HepG2 (cell line): ENCODE measurements around the gene SIRT7. TPM values are rescaled to one million over a fixed set of nuclear protein-coding genes. Genes with fewer than 3 reads are reported as not detected.

Source experiments
- CERS6 ChIP-seq: sonication (generic); formaldehyde crosslinking; IDR thresholded peaks from 2 replicates; pipeline ENCODE4 v1.5.0; 2020; ENCODE audit warnings: missing genetic modification reagents
- GATAD2A ChIP-seq: IDR thresholded peaks from 2 replicates; pipeline ENCODE4 v1.6.1; 2016
- GRHL1 ChIP-seq: sonication (generic); formaldehyde crosslinking; conservative IDR thresholded peaks from 2 replicates; pipeline ENCODE4 v1.8.0; 2022; ENCODE audit warnings: missing genetic modification reagents
- HNRNPL ChIP-seq: fragments of 200-400 bp; formaldehyde crosslinking; IDR thresholded peaks from 2 replicates; pipeline ENCODE4 v1.6.1; 2017; ENCODE audit warnings: mild to moderate bottlenecking, low read depth, low read length
- KLF6 ChIP-seq: IDR thresholded peaks from 2 replicates; pipeline ENCODE4 v1.8.0; 2016; ENCODE audit warnings: missing biosample characterization, missing genetic modification reagents
- NFE2L2 ChIP-seq: fragments of 150-350 bp; IDR thresholded peaks from 2 replicates; pipeline ENCODE4 v1.6.1; 2014; ENCODE audit warnings: low read length
- PBX3 ChIP-seq: sonication (generic); formaldehyde crosslinking; IDR thresholded peaks from 2 replicates; pipeline ENCODE4 v1.8.1; 2023; ENCODE audit warnings: missing genetic modification reagents, inconsistent platforms, borderline replicate concordance
- PCBP2 ChIP-seq: fragments of 200-400 bp; formaldehyde crosslinking; optimal IDR thresholded peaks from 2 replicates; pipeline ENCODE3; 2018; ENCODE audit warnings: low read length, low read depth; ENCODE audit not compliant: poor library complexity, severe bottlenecking
- RARG ChIP-seq: sonication (generic); formaldehyde crosslinking; IDR thresholded peaks from 2 replicates; pipeline ENCODE4 v1.4.0; 2020; ENCODE audit warnings: low read depth, mild to moderate bottlenecking, missing genetic modification reagents
- REPIN1 ChIP-seq: sonication (generic); formaldehyde crosslinking; IDR thresholded peaks from 2 replicates; pipeline ENCODE4 v1.8.0; 2022; ENCODE audit warnings: missing genetic modification reagents, low read depth, mild to moderate bottlenecking, borderline replicate concordance
- RXRA ChIP-seq: sonication (generic); formaldehyde crosslinking; IDR thresholded peaks from 2 replicates; pipeline ENCODE4 v1.5.1; 2020; ENCODE audit warnings: missing genetic modification reagents
- UBTF ChIP-seq: sonication (generic); formaldehyde crosslinking; IDR thresholded peaks from 2 replicates; pipeline ENCODE4 v1.4.0; 2020; ENCODE audit warnings: mild to moderate bottlenecking, missing genetic modification reagents
- ZBTB8A ChIP-seq: sonication (generic); formaldehyde crosslinking; IDR thresholded peaks from 2 replicates; pipeline ENCODE4 v1.4.0; 2020; ENCODE audit warnings: mild to moderate bottlenecking, low read depth, missing genetic modification reagents, borderline replicate concordance
- ZC3H13 ChIP-seq: sonication (generic); formaldehyde crosslinking; IDR thresholded peaks from 2 replicates; pipeline ENCODE4 v1.8.1; 2023; ENCODE audit warnings: mild to moderate bottlenecking, missing genetic modification reagents, moderate library complexity
- ZFP41 ChIP-seq: sonication (generic); formaldehyde crosslinking; IDR thresholded peaks from 2 replicates; pipeline ENCODE4 v1.4.0; 2020; ENCODE audit warnings: mild to moderate bottlenecking, missing genetic modification reagents, borderline replicate concordance
- ZKSCAN1 ChIP-seq: fragments of 150-350 bp; IDR thresholded peaks from 2 replicates; pipeline ENCODE4 v1.6.1; 2014; ENCODE audit warnings: low read length
- ZKSCAN8 ChIP-seq: IDR thresholded peaks from 2 replicates; pipeline ENCODE4 v1.6.1; 2016; ENCODE audit warnings: borderline replicate concordance, missing genetic modification reagents, missing compliant biosample characterization
- ZMAT3 ChIP-seq: sonication (generic); formaldehyde crosslinking; conservative IDR thresholded peaks from 2 replicates; pipeline ENCODE4 v1.7.0; 2021; ENCODE audit warnings: missing genetic modification reagents
- ZNF234 ChIP-seq: sonication (generic); formaldehyde crosslinking; conservative IDR thresholded peaks from 2 replicates; pipeline ENCODE4 v1.5.1; 2020; ENCODE audit warnings: mild to moderate bottlenecking, missing genetic modification reagents
- ZNF33B ChIP-seq: sonication (generic); formaldehyde crosslinking; IDR thresholded peaks from 2 replicates; pipeline ENCODE4 v1.5.1; 2020; ENCODE audit warnings: mild to moderate bottlenecking, missing genetic modification reagents
- ZNF75D ChIP-seq: sonication (generic); formaldehyde crosslinking; IDR thresholded peaks from 2 replicates; pipeline ENCODE4 v1.8.1; 2023; ENCODE audit warnings: missing genetic modification reagents, mild to moderate bottlenecking, borderline replicate concordance
- polyA plus RNA-seq, 8 experiments: library from polyadenylated mRNA; depleted of rRNA in 3 of 8; stranded (reverse) in 7 of 8; unstranded in 1 of 8; fragments of >200 nt; fragmentation: Illumina TruSeq in 4 of 8; extraction: Trizol in 4 of 8; gene quantifications; 2 replicates each; pipeline versions ENCODE4 v1.2.1 to v1.2.3, GENCODE V29; 2011 to 2016; ENCODE audit warnings: low read depth in 4 of 8, missing spikeins in 1 of 8, mixed read lengths in 1 of 8; ENCODE audit not compliant: insufficient read depth in 1 of 8
- total RNA-seq, 5 experiments: library from RNA; depleted of rRNA; stranded (reverse); fragments of >200 nt; fragmentation: Illumina TruSeq; extraction: Trizol; gene quantifications; 2 replicates each; pipeline ENCODE4 v1.2.3, GENCODE V29; 2016; ENCODE audit warnings: low read depth in 1 of 5

SIRT7 gene
- total and polyA plus RNA-seq, 2 of the 13 experiments (the other 11 are each of a cell fraction or from before 2014, with no cell fraction given): 8.3 to 24.8 TPM

GRCh38 chr17:81909966-81910839, 7.8 kb downstream of the SIRT7 start (continued):
- TF ChIP-seq PBX3 (CRISPR knock-in tag) (0 out of 2 replicates have a peak, but pooled peaks have one; percentile 66), ZNF234 (CRISPR knock-in tag) (no peak), GATAD2A (CRISPR knock-in tag) (peak; percentile 90), ZNF75D (no peak), ZBTB8A (CRISPR knock-in tag) (peak; percentile 69; the same call in 1 of the 2 replicates), RXRA (peak; percentile 97), ZC3H13 (peak; percentile 99), ZKSCAN1 (no peak), NFE2L2 (no peak), ZFP41 (no peak), ZKSCAN8 (CRISPR knock-in tag) (peak; percentile 47; the same call in 1 of the 2 replicates), HNRNPL (peak; percentile 97), REPIN1 (CRISPR knock-in tag) (peak; percentile 96), UBTF (CRISPR knock-in tag) (peak; percentile 85), CERS6 (CRISPR knock-in tag) (no peak), GRHL1 (CRISPR knock-in tag) (no peak), PCBP2 (no peak), KLF6 (peak; percentile 59; the same call in 1 of the 2 replicates), RARG (CRISPR knock-in tag) (no peak), ZMAT3 (CRISPR knock-in tag) (peak; percentile 47; the same call in 1 of the 2 replicates), ZNF33B (no peak)
